Endometrial microvascular endothelial cells (primary cell): ENCODE results near the gene R3HDML. TPM values are rescaled to one million over a fixed set of nuclear protein-coding genes. Genes with fewer than 3 reads are reported as not detected.
"Not testable (repeated sequence)": the region's sequence is repeated elsewhere in the genome, so short reads cannot be mapped to it uniquely, and the experiment has no call there.

Experiments used
- in situ Hi-C: cut with HindIII; loops from 2 replicates; pipeline ENCODE4 v1.10.0; 2017; ENCODE audit warnings: low sequenced_read_pairs, low pct_unique_long_range_greater_than_20kb; ENCODE audit errors: inconsistent ontology term
- total RNA-seq: library from RNA; depleted of rRNA; stranded (reverse); fragments of >200 nt; gene quantifications from one replicate; pipeline ENCODE4 v1.2.3, GENCODE V29; 2015; ENCODE audit errors: inconsistent ontology term

R3HDML gene
- total RNA-seq: not detected

- in situ Hi-C loops: no loop called here
Observed at GRCh38 chr20:44336725-44337380, at the start of gene R3HDML. Gene R3HDML (plus strand): TSS chr20:44337043. CDS start chr20:44337158, 115 bp downstream.

GRCh38 chr20:44287272-44288097 lies 49.4 kb upstream of the R3HDML start:
- in situ Hi-C loops: no loop called here

- in situ Hi-C loops: no loop called here
Observed at GRCh38 chr20:44288252-44288651, 48.6 kb upstream of the R3HDML start.

- in situ Hi-C loops: no loop called here
Observed at GRCh38 chr20:44291754-44292153, 45.1 kb upstream of the R3HDML start.

GRCh38 chr20:44296011-44296410 lies 40.8 kb upstream of the R3HDML start:
- in situ Hi-C loops: no loop called here

GRCh38 chr20:44297721-44298120 lies 39.1 kb upstream of the R3HDML start:
- in situ Hi-C loops: no loop called here

- in situ Hi-C loops: not testable (repeated sequence)
Observed at GRCh38 chr20:44299011-44299535, 37.8 kb upstream of the R3HDML start.

- in situ Hi-C loops: no loop called here
Observed at GRCh38 chr20:44301285-44301684, 35.6 kb upstream of the R3HDML start.

- in situ Hi-C loops: no loop called here
Observed at GRCh38 chr20:44302026-44302669, 34.7 kb upstream of the R3HDML start.

- in situ Hi-C loops: no loop called here
Observed at GRCh38 chr20:44302736-44303135, 34.1 kb upstream of the R3HDML start.

- in situ Hi-C loops: no loop called here
Observed at GRCh38 chr20:44304383-44304782, 32.5 kb upstream of the R3HDML start.

GRCh38 chr20:44306927-44307326 lies 29.9 kb upstream of the R3HDML start:
- in situ Hi-C loops: no loop called here

- in situ Hi-C loops: no loop called here
Observed at GRCh38 chr20:44309763-44310663, 26.8 kb upstream of the R3HDML start.

GRCh38 chr20:44310664-44311639 lies 25.9 kb upstream of the R3HDML start, which contains the start of gene FITM2:
Gene FITM2 (minus strand): TSS chr20:44311202. CDS start chr20:44311148, 54 bp downstream.
- in situ Hi-C loops: no loop called here

- in situ Hi-C loops: no loop called here
Observed at GRCh38 chr20:44314870-44315269, 22.0 kb upstream of the R3HDML start.

GRCh38 chr20:44319839-44320422 lies 16.9 kb upstream of the R3HDML start:
- in situ Hi-C loops: no loop called here

GRCh38 chr20:44324343-44324742 lies 12.5 kb upstream of the R3HDML start:
- in situ Hi-C loops: no loop called here
